ENCODE results near the gene LCN9. TPM values are rescaled to one million over a fixed set of nuclear protein-coding genes. Genes with fewer than 3 reads are reported as not detected.
"Not testable (repeated sequence)": the region's sequence is repeated elsewhere in the genome, so short reads cannot be mapped to it uniquely, and the experiment has no call there.

Gene LCN9
- total and polyA plus RNA-seq, 2 donors, result not detected

GRCh38 chr9:135667463-135668001, 4.4 kb downstream of the LCN9 start:
- Histone ChIP-seq H3K27me3 (ENCODE audit: control insufficient read depth in 2 of 2, insufficient read depth in 1 of 2, low read length in 1 of 2) (peaks cover 0 to 2% of the 10 kb centered on the region in 2 donors), H3K9me3 (ENCODE audit: control insufficient read depth in 2 of 2, insufficient read depth in 1 of 2, low read length in 1 of 2) (no peaks in the 10 kb centered on the region), H3K36me3 (ENCODE audit: control insufficient read depth in 2 of 2, insufficient read depth in 2 of 2, low read length in 1 of 2) (no peaks in the 10 kb centered on the region), H3K4me3 (ENCODE audit: low read length in 2 of 2) (no peak overlapping the region), H3K27ac (ENCODE audit: low read depth in 1 of 2, low read length in 1 of 2) (no peak overlapping the region), H3K4me1 (ENCODE audit: control insufficient read depth in 2 of 2, insufficient read depth in 2 of 2, low read length in 2 of 2) (no peaks in the 10 kb centered on the region)
- no peak for DNase-seq (ENCODE audit: low read depth in 6 of 9, low spot score in 9 of 9)
- WGBS, result 90% methylated on average over 9 of the region's 9 CpGs

GRCh38 chr9:135669018-135669417, 5.9 kb downstream of the LCN9 start:
- not testable (repeated sequence) for H3K27ac ChIP-seq (ENCODE audit: low read depth in 1 of 2, low read length in 1 of 2); H3K9me3 ChIP-seq (ENCODE audit: control insufficient read depth in 2 of 2, insufficient read depth in 1 of 2, low read length in 1 of 2); H3K27me3 ChIP-seq (ENCODE audit: control insufficient read depth in 2 of 2, insufficient read depth in 1 of 2, low read length in 1 of 2); H3K4me1 ChIP-seq (ENCODE audit: control insufficient read depth in 2 of 2, insufficient read depth in 2 of 2, low read length in 2 of 2); H3K4me3 ChIP-seq (ENCODE audit: low read length in 2 of 2); H3K36me3 ChIP-seq (ENCODE audit: control insufficient read depth in 2 of 2, insufficient read depth in 2 of 2, low read length in 1 of 2); DNase-seq (ENCODE audit: low read depth in 6 of 9, low spot score in 9 of 9)
- 89% methylated on average over 5 of the region's 5 CpGs for WGBS

- 98% methylated on average over 9 of the region's 9 CpGs for WGBS
- Histone ChIP-seq H3K27ac (ENCODE audit: low read depth in 1 of 2, low read length in 1 of 2) (no peak overlapping the region), H3K9me3 (ENCODE audit: control insufficient read depth in 2 of 2, insufficient read depth in 1 of 2, low read length in 1 of 2) (no peaks in the 10 kb centered on the region), H3K4me1 (ENCODE audit: control insufficient read depth in 2 of 2, insufficient read depth in 2 of 2, low read length in 2 of 2) (no peaks in the 10 kb centered on the region), H3K36me3 (ENCODE audit: control insufficient read depth in 2 of 2, insufficient read depth in 2 of 2, low read length in 1 of 2) (no peaks in the 10 kb centered on the region), H3K27me3 (ENCODE audit: control insufficient read depth in 2 of 2, insufficient read depth in 1 of 2, low read length in 1 of 2) (peaks cover 0 to 2% of the 10 kb centered on the region in 2 donors), H3K4me3 (ENCODE audit: low read length in 2 of 2) (no peak overlapping the region)
- DNase-seq (ENCODE audit: low read depth in 6 of 9, low spot score in 9 of 9), result no peak
Measured at GRCh38 chr9:135669616-135670285, 6.6 kb downstream of the LCN9 start.

GRCh38 chr9:135670721-135671590, 7.8 kb downstream of the LCN9 start:
- Histone ChIP-seq H3K9me3 (ENCODE audit: control insufficient read depth in 2 of 2, insufficient read depth in 1 of 2, low read length in 1 of 2) (peaks cover 0 to 1% of the 10 kb centered on the region in 2 donors), H3K27me3 (ENCODE audit: control insufficient read depth in 2 of 2, insufficient read depth in 1 of 2, low read length in 1 of 2) (peaks cover 0 to 2% of the 10 kb centered on the region in 2 donors), H3K36me3 (ENCODE audit: control insufficient read depth in 2 of 2, insufficient read depth in 2 of 2, low read length in 1 of 2) (no peaks in the 10 kb centered on the region), H3K27ac (ENCODE audit: low read depth in 1 of 2, low read length in 1 of 2) (no peak overlapping the region), H3K4me1 (ENCODE audit: control insufficient read depth in 2 of 2, insufficient read depth in 2 of 2, low read length in 2 of 2) (no peaks in the 10 kb centered on the region), H3K4me3 (ENCODE audit: low read length in 2 of 2) (no peak overlapping the region)
- DNase-seq (ENCODE audit: low read depth in 6 of 9, low spot score in 9 of 9), result no peak
- 92% methylated on average over 41 of the region's 41 CpGs for WGBS

GRCh38 chr9:135671591-135672041, 8.5 kb downstream of the LCN9 start:
- Histone ChIP-seq H3K9me3 (ENCODE audit: control insufficient read depth in 2 of 2, insufficient read depth in 1 of 2, low read length in 1 of 2) (peaks cover 0 to 1% of the 10 kb centered on the region in 2 donors), H3K4me1 (ENCODE audit: control insufficient read depth in 2 of 2, insufficient read depth in 2 of 2, low read length in 2 of 2) (no peaks in the 10 kb centered on the region), H3K27ac (ENCODE audit: low read depth in 1 of 2, low read length in 1 of 2) (no peak overlapping the region), H3K27me3 (ENCODE audit: control insufficient read depth in 2 of 2, insufficient read depth in 1 of 2, low read length in 1 of 2) (peaks cover 0 to 2% of the 10 kb centered on the region in 2 donors), H3K36me3 (ENCODE audit: control insufficient read depth in 2 of 2, insufficient read depth in 2 of 2, low read length in 1 of 2) (no peaks in the 10 kb centered on the region), H3K4me3 (ENCODE audit: low read length in 2 of 2) (no peak overlapping the region)
- WGBS, result 60% methylated on average over 17 of the region's 17 CpGs
- no peak for DNase-seq (ENCODE audit: low read depth in 6 of 9, low spot score in 9 of 9)

- not testable (repeated sequence) for H3K4me1 ChIP-seq (ENCODE audit: control insufficient read depth in 2 of 2, insufficient read depth in 2 of 2, low read length in 2 of 2); DNase-seq (ENCODE audit: low read depth in 6 of 9, low spot score in 9 of 9)
- WGBS, result 92% methylated on average over 7 of the region's 7 CpGs
Measured at GRCh38 chr9:135672786-135673185, 9.7 kb downstream of the LCN9 start.

GRCh38 chr9:135673941-135674340, 10.8 kb downstream of the LCN9 start:
- Histone ChIP-seq H3K4me1 (ENCODE audit: control insufficient read depth in 2 of 2, insufficient read depth in 2 of 2, low read length in 2 of 2) (no peaks in the 10 kb centered on the region), H3K36me3 (ENCODE audit: control insufficient read depth in 2 of 2, insufficient read depth in 2 of 2, low read length in 1 of 2) (no peaks in the 10 kb centered on the region), H3K27me3 (ENCODE audit: control insufficient read depth in 2 of 2, insufficient read depth in 1 of 2, low read length in 1 of 2) (no peaks in the 10 kb centered on the region), H3K9me3 (ENCODE audit: control insufficient read depth in 2 of 2, insufficient read depth in 1 of 2, low read length in 1 of 2) (peaks cover 0 to 1% of the 10 kb centered on the region in 2 donors), H3K4me3 (ENCODE audit: low read length in 2 of 2) (no peak overlapping the region), H3K27ac (ENCODE audit: low read depth in 1 of 2, low read length in 1 of 2) (no peak overlapping the region)
- no peak for DNase-seq (ENCODE audit: low read depth in 6 of 9, low spot score in 9 of 9)
- 83% methylated on average over 8 of the region's 8 CpGs for WGBS

More at GRCh38 chr9:135672786-135673185, 9.7 kb downstream of the LCN9 start:
- not testable (repeated sequence) for H3K4me3 ChIP-seq (ENCODE audit: low read length in 2 of 2); H3K9me3 ChIP-seq (ENCODE audit: control insufficient read depth in 2 of 2, insufficient read depth in 1 of 2, low read length in 1 of 2); H3K27ac ChIP-seq (ENCODE audit: low read depth in 1 of 2, low read length in 1 of 2); H3K27me3 ChIP-seq (ENCODE audit: control insufficient read depth in 2 of 2, insufficient read depth in 1 of 2, low read length in 1 of 2); H3K36me3 ChIP-seq (ENCODE audit: control insufficient read depth in 2 of 2, insufficient read depth in 2 of 2, low read length in 1 of 2)

- WGBS, result 84% methylated on average over 10 of the region's 10 CpGs
- Histone ChIP-seq H3K27me3 (ENCODE audit: control insufficient read depth in 2 of 2, insufficient read depth in 1 of 2, low read length in 1 of 2) (no peaks in the 10 kb centered on the region), H3K36me3 (ENCODE audit: control insufficient read depth in 2 of 2, insufficient read depth in 2 of 2, low read length in 1 of 2) (no peaks in the 10 kb centered on the region), H3K4me3 (ENCODE audit: low read length in 2 of 2) (no peak overlapping the region), H3K9me3 (ENCODE audit: control insufficient read depth in 2 of 2, insufficient read depth in 1 of 2, low read length in 1 of 2) (peaks cover 0 to 1% of the 10 kb centered on the region in 2 donors), H3K4me1 (ENCODE audit: control insufficient read depth in 2 of 2, insufficient read depth in 2 of 2, low read length in 2 of 2) (no peaks in the 10 kb centered on the region), H3K27ac (ENCODE audit: low read depth in 1 of 2, low read length in 1 of 2) (no peak overlapping the region)
- DNase-seq (ENCODE audit: low read depth in 6 of 9, low spot score in 9 of 9), result no peak
Measured at GRCh38 chr9:135674977-135675376, 11.9 kb downstream of the LCN9 start.

- Histone ChIP-seq H3K27me3 (ENCODE audit: control insufficient read depth in 2 of 2, insufficient read depth in 1 of 2, low read length in 1 of 2) (no peaks in the 10 kb centered on the region), H3K9me3 (ENCODE audit: control insufficient read depth in 2 of 2, insufficient read depth in 1 of 2, low read length in 1 of 2) (peaks cover 0 to 1% of the 10 kb centered on the region in 2 donors), H3K4me3 (ENCODE audit: low read length in 2 of 2) (no peak overlapping the region), H3K4me1 (ENCODE audit: control insufficient read depth in 2 of 2, insufficient read depth in 2 of 2, low read length in 2 of 2) (no peaks in the 10 kb centered on the region), H3K27ac (ENCODE audit: low read depth in 1 of 2, low read length in 1 of 2) (no peak overlapping the region), H3K36me3 (ENCODE audit: control insufficient read depth in 2 of 2, insufficient read depth in 2 of 2, low read length in 1 of 2) (no peaks in the 10 kb centered on the region)
- 89% methylated on average over 13 of the region's 13 CpGs for WGBS
- no peak for DNase-seq (ENCODE audit: low read depth in 6 of 9, low spot score in 9 of 9)
Measured at GRCh38 chr9:135676891-135677290, 13.8 kb downstream of the LCN9 start.
